SU-DHL-6 (cell line): Measurements from ENCODE around the gene RAD51.

ENCODE experiments used
- H2AFZ ChIP-seq: fragments of 200-600 bp; sonication (generic); 2 replicates; pipeline ENCODE4 v1.6.1; 2014; ENCODE audit warnings: low read depth, mild to moderate bottlenecking, moderate library complexity, mixed read lengths, antibody characterized with exemption, low read length; ENCODE audit not compliant: severe bottlenecking
- H3F3A ChIP-seq: fragments of 200-600 bp; shearing (Covaris generic); 2 replicates; pipeline ENCODE4 v1.6.0; 2016; ENCODE audit warnings: antibody characterized with exemption, mild to moderate bottlenecking; ENCODE audit not compliant: insufficient read depth
- H3K27ac ChIP-seq: fragments of 200-600 bp; sonication (generic); 2 replicates; pipeline ENCODE4 v1.5.1; 2016; ENCODE audit warnings: low read depth, mild to moderate bottlenecking, low read length, moderate library complexity, mixed read lengths
- H3K27me3 ChIP-seq: fragments of 200-600 bp; sonication (generic), shearing (Covaris generic); 2 replicates; pipeline ENCODE4 v1.6.0; 2014; ENCODE audit warnings: mild to moderate bottlenecking, low read length
- H3K36me3 ChIP-seq: fragments of 200-600 bp; sonication (generic); 2 replicates; pipeline ENCODE4 v1.6.1; 2014; ENCODE audit warnings: mild to moderate bottlenecking, low read length, mixed read lengths
- H3K4me2 ChIP-seq: fragments of 300-600, 200-600 bp; shearing (Covaris generic), sonication (generic); 2 replicates; pipeline ENCODE4 v1.6.0; 2014; ENCODE audit warnings: low read length, low read depth, mild to moderate bottlenecking; ENCODE audit not compliant: poor library complexity, severe bottlenecking
- H3K4me3 ChIP-seq: fragments of 200-600 bp; sonication (generic); 2 replicates; pipeline ENCODE4 v1.5.1; 2014; ENCODE audit warnings: antibody characterized with exemption, low read length, mild to moderate bottlenecking, mixed read lengths; ENCODE audit not compliant: insufficient read depth, poor library complexity, severe bottlenecking
- H3K79me2 ChIP-seq: fragments of 200-600 bp; sonication (generic); 2 replicates; pipeline ENCODE4 v1.6.1; 2014; ENCODE audit warnings: mild to moderate bottlenecking, low read length, moderate library complexity; ENCODE audit not compliant: insufficient read depth
- H3K9ac ChIP-seq: fragments of 200-600 bp; sonication (generic); 2 replicates; pipeline ENCODE4 v1.7.0; 2014; ENCODE audit warnings: mild to moderate bottlenecking, low read length
- H3K9me2 ChIP-seq: fragments of 200-600 bp; sonication (generic); replicated peaks from 2 replicates; pipeline ENCODE4 v1.6.1; 2014; ENCODE audit warnings: low read length; ENCODE audit not compliant: insufficient read depth
- H3K9me3 ChIP-seq: fragments of 200-600 bp; sonication (generic); 2 replicates; pipeline ENCODE4 v1.6.1; 2014; ENCODE audit warnings: low read length, mixed read lengths; ENCODE audit not compliant: insufficient read depth
- H4K20me1 ChIP-seq: fragments of 200-600 bp; sonication (generic); 2 replicates; pipeline ENCODE4 v1.6.1; 2014; ENCODE audit warnings: low read depth, mild to moderate bottlenecking, antibody characterized with exemption, low read length, moderate library complexity, mixed read lengths
- EZH2phosphoT487 ChIP-seq: fragments of 200-600 bp; sonication (generic), shearing (Covaris generic); conservative IDR thresholded peaks from 2 replicates; pipeline ENCODE4 v1.6.1; 2018; ENCODE audit warnings: mild to moderate bottlenecking, antibody characterized with exemption, low read length, moderate library complexity, mixed read lengths
- TF ChIP-seq, protein P1 (sequence below): fragments of 200-600 bp; sonication (generic); IDR thresholded peaks from one replicate; pipeline ENCODE4 v1.5.1; 2017; ENCODE audit warnings: antibody characterized with exemption, mild to moderate bottlenecking, low read length, moderate library complexity; ENCODE audit not compliant: insufficient read depth, poor library complexity, severe bottlenecking

RAD51 gene

DNA sequence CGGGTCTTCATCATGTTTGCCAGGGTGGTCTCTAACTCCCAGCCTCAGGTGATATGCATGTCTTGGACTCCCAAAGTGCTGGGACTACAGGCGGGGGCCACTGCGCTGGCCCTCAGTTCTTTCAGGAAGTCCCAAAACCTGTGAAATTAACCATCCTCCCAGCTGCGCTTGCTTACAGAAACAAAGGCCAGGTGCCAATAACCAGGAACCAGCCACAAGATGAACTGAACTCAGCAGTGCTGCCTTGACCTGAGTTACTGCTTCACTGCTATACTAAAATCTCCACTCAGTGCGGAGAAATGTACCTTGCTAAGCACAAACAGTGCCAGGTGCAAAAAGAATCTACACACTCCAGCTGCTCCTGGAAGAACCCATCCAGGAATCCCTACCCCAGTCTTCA is 65.0 kb downstream of the RAD51 start:
- Histone ChIP-seq H3K79me2 (no peaks in the 10 kb centered on the region), H4K20me1 (no peaks in the 10 kb centered on the region), H3K9me2 (no peaks in the 10 kb centered on the region), H3K36me3 (no peaks in the 10 kb centered on the region), H3K9me3 (no peaks in the 10 kb centered on the region), H3K27ac (no peak overlapping the region), H3F3A (peaks cover 16% of the 10 kb centered on the region), H3K9ac (no peak overlapping the region), H3K4me2 (no peak overlapping the region), H3K27me3 (no peaks in the 10 kb centered on the region), H3K4me3 (no peak overlapping the region), H2AFZ (no peak overlapping the region)
- TF ChIP-seq EZH2phosphoT487, result no peak
- TF ChIP-seq, protein P1, sequence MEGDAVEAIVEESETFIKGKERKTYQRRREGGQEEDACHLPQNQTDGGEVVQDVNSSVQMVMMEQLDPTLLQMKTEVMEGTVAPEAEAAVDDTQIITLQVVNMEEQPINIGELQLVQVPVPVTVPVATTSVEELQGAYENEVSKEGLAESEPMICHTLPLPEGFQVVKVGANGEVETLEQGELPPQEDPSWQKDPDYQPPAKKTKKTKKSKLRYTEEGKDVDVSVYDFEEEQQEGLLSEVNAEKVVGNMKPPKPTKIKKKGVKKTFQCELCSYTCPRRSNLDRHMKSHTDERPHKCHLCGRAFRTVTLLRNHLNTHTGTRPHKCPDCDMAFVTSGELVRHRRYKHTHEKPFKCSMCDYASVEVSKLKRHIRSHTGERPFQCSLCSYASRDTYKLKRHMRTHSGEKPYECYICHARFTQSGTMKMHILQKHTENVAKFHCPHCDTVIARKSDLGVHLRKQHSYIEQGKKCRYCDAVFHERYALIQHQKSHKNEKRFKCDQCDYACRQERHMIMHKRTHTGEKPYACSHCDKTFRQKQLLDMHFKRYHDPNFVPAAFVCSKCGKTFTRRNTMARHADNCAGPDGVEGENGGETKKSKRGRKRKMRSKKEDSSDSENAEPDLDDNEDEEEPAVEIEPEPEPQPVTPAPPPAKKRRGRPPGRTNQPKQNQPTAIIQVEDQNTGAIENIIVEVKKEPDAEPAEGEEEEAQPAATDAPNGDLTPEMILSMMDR, result no peak

GRCh38 chr15:40762919-40763800 is 68.2 kb downstream of the RAD51 start:
- H3K27ac ChIP-seq, result peak overlapping the region; percentile 84; the same call in 1 of the 2 replicates

GRCh38 chr15:40763801-40764628 is 69.0 kb downstream of the RAD51 start, which contains the start of gene GCHFR:
GCHFR (plus strand) TSS chr15:40764068; CDS start chr15:40764181, 113 bp downstream.
- Histone ChIP-seq H2AFZ (peak within 1 kb of the TSS; percentile 42), H3K4me2 (peak within 1 kb of the TSS; percentile 74), H3K9me3 (no peaks in the 10 kb centered on the region), H4K20me1 (no peaks in the 10 kb centered on the region), H3K79me2 (no peaks in the 10 kb centered on the region), H3K9me2 (no peaks in the 10 kb centered on the region), H3K27ac (peak within 1 kb of the TSS; percentile 84), H3K9ac (peak within 1 kb of the TSS; percentile 81), H3F3A (peaks cover 38% of the 10 kb centered on the region), H3K4me3 (peak within 1 kb of the TSS; percentile 67), H3K27me3 (no peaks in the 10 kb centered on the region), H3K36me3 (no peaks in the 10 kb centered on the region)
- no peak for TF ChIP-seq EZH2phosphoT487
- TF ChIP-seq, protein P1, result no peak

More at GRCh38 chr15:40762919-40763800, 68.2 kb downstream of the RAD51 start:
- H3K79me2 ChIP-seq, result no peaks in the 10 kb centered on the region
- no peaks in the 10 kb centered on the region for H3K9me3 ChIP-seq
- TF ChIP-seq EZH2phosphoT487, result no peak
- TF ChIP-seq, protein P1, result no peak
- H3K27me3 ChIP-seq, result no peaks in the 10 kb centered on the region
- H3K9me2 ChIP-seq, result no peaks in the 10 kb centered on the region
- H3K36me3 ChIP-seq, result no peaks in the 10 kb centered on the region
- H3K4me3 ChIP-seq, result peak overlapping the region; percentile 67
- H4K20me1 ChIP-seq, result no peaks in the 10 kb centered on the region
- H3K4me2 ChIP-seq, result peak overlapping the region; percentile 74
- peaks cover 30% of the 10 kb centered on the region for H3F3A ChIP-seq
- peak overlapping the region; percentile 81 for H3K9ac ChIP-seq
- peak overlapping the region; percentile 42 for H2AFZ ChIP-seq
